Large intestine (tissue), 3 donors: ENCODE measurements around the gene PCSK1. TPM values are rescaled to one million over a fixed set of nuclear protein-coding genes. Genes with fewer than 3 reads are reported as not detected.

Experiments used
- DNase-seq, 2 donors: peaks; one replicate each; pipeline versions ENCODE4 v3.0.0 to v3.0.0-alpha.2; 2013
- H3K27ac ChIP-seq: one replicate; pipeline ENCODE4 v1.5.1; 2013; ENCODE audit warnings: low read length
- H3K27me3 ChIP-seq: 2 replicates; pipeline ENCODE4 v1.6.1; 2013; ENCODE audit warnings: low read length; ENCODE audit not compliant: control insufficient read depth, insufficient read depth
- H3K36me3 ChIP-seq: 2 replicates; pipeline ENCODE4 v1.6.1; 2013; ENCODE audit warnings: low read length; ENCODE audit not compliant: control insufficient read depth, insufficient read depth
- H3K4me1 ChIP-seq: one replicate; pipeline ENCODE4 v1.6.1; 2013; ENCODE audit warnings: low read length; ENCODE audit not compliant: control insufficient read depth, insufficient read depth
- H3K4me3 ChIP-seq: one replicate; pipeline ENCODE4 v1.5.1; 2013; ENCODE audit warnings: low read length
- H3K9me3 ChIP-seq: one replicate; pipeline ENCODE4 v1.6.1; 2013; ENCODE audit warnings: mild to moderate bottlenecking, low read depth, low read length, moderate library complexity; ENCODE audit not compliant: control insufficient read depth
- WGBS: methylation state at CpG from one replicate; pipeline ENCODE4 v1.1.5; 2013; ENCODE audit warnings: low lambda C conversion rate; ENCODE audit not compliant: insufficient coverage; 5-methylcytosine and 5-hydroxymethylcytosine counted together
- polyA plus RNA-seq: library from polyadenylated mRNA; unstranded; fragments of 120-200 nt; gene quantifications from one replicate; pipeline ENCODE4 v1.2.1, GENCODE V29; 2013

The PCSK1 gene
- polyA plus RNA-seq, 1 donor: 23.6 TPM

GRCh38 chr5:96431376-96432187, 1.5 kb downstream of the PCSK1 start:
- no peak overlapping the region for H3K4me3 ChIP-seq
- no peak overlapping the region for H3K27ac ChIP-seq
- no peaks in the 10 kb centered on the region for H3K36me3 ChIP-seq
- H3K27me3 ChIP-seq: peaks cover 45% of the 10 kb centered on the region
- DNase-seq: no peak
- peaks cover 3% of the 10 kb centered on the region for H3K9me3 ChIP-seq
- no peaks in the 10 kb centered on the region for H3K4me1 ChIP-seq
- WGBS: 5% methylated on average over 4 of the region's 29 CpGs

GRCh38 chr5:96427824-96428223, 5.2 kb downstream of the PCSK1 start:
- Histone ChIP-seq H3K27me3 (peaks cover 25% of the 10 kb centered on the region), H3K4me1 (no peaks in the 10 kb centered on the region), H3K4me3 (no peak overlapping the region), H3K36me3 (no peaks in the 10 kb centered on the region), H3K27ac (no peak overlapping the region), H3K9me3 (peaks cover 3% of the 10 kb centered on the region)
- DNase-seq: no peak
- 38% methylated on average over 4 of the region's 5 CpGs for WGBS

- Histone ChIP-seq H3K4me1 (no peaks in the 10 kb centered on the region), H3K9me3 (no peaks in the 10 kb centered on the region), H3K36me3 (no peaks in the 10 kb centered on the region), H3K27me3 (peaks cover 15% of the 10 kb centered on the region), H3K4me3 (no peak overlapping the region), H3K27ac (no peak overlapping the region)
- no peak for DNase-seq
Measured at GRCh38 chr5:96426831-96427230, 6.2 kb downstream of the PCSK1 start.

- Histone ChIP-seq H3K36me3 (no peaks in the 10 kb centered on the region), H3K9me3 (no peaks in the 10 kb centered on the region), H3K27ac (no peak overlapping the region), H3K4me3 (no peak overlapping the region), H3K4me1 (no peaks in the 10 kb centered on the region), H3K27me3 (peaks cover 4% of the 10 kb centered on the region)
- DNase-seq: no peak
Measured at GRCh38 chr5:96425443-96425842, 7.6 kb downstream of the PCSK1 start.

- no peaks in the 10 kb centered on the region for H3K36me3 ChIP-seq
- 93% methylated on average over 2 of the region's 3 CpGs for WGBS
- H3K4me3 ChIP-seq: no peak overlapping the region
- H3K9me3 ChIP-seq: no peaks in the 10 kb centered on the region
- H3K27ac ChIP-seq: no peak overlapping the region
- no peaks in the 10 kb centered on the region for H3K27me3 ChIP-seq
- no peak for DNase-seq
- no peaks in the 10 kb centered on the region for H3K4me1 ChIP-seq
Measured at GRCh38 chr5:96415897-96416296, 17.2 kb downstream of the PCSK1 start.

GRCh38 chr5:96412868-96413449, 20.1 kb downstream of the PCSK1 start:
- H3K27me3 ChIP-seq: no peaks in the 10 kb centered on the region
- H3K4me3 ChIP-seq: no peak overlapping the region
- DNase-seq: no peak
- no peaks in the 10 kb centered on the region for H3K4me1 ChIP-seq
- no peaks in the 10 kb centered on the region for H3K9me3 ChIP-seq
- no peaks in the 10 kb centered on the region for H3K36me3 ChIP-seq
- WGBS: 100% methylated on average over 2 of the region's 3 CpGs
- H3K27ac ChIP-seq: no peak overlapping the region

GRCh38 chr5:96410013-96410412, 23.0 kb downstream of the PCSK1 start:
- WGBS: no CpG with 5 or more reads among the region's 7 CpGs
- no peaks in the 10 kb centered on the region for H3K9me3 ChIP-seq
- DNase-seq: no peak
- H3K27me3 ChIP-seq: no peaks in the 10 kb centered on the region
- H3K36me3 ChIP-seq: no peaks in the 10 kb centered on the region
- H3K4me1 ChIP-seq: no peaks in the 10 kb centered on the region
- H3K27ac ChIP-seq: no peak overlapping the region
- H3K4me3 ChIP-seq: no peak overlapping the region

- H3K36me3 ChIP-seq: no peaks in the 10 kb centered on the region
- H3K4me1 ChIP-seq: no peaks in the 10 kb centered on the region
- no peak overlapping the region for H3K4me3 ChIP-seq
- H3K27ac ChIP-seq: no peak overlapping the region
- H3K9me3 ChIP-seq: no peaks in the 10 kb centered on the region
- DNase-seq: no peak
- H3K27me3 ChIP-seq: no peaks in the 10 kb centered on the region
- WGBS: 100% methylated on average over 2 of the region's 13 CpGs
Measured at GRCh38 chr5:96408841-96409538, 24.1 kb downstream of the PCSK1 start.

GRCh38 chr5:96408210-96408777, 24.8 kb downstream of the PCSK1 start:
- no peaks in the 10 kb centered on the region for H3K9me3 ChIP-seq
- H3K4me3 ChIP-seq: no peak overlapping the region
- H3K27me3 ChIP-seq: no peaks in the 10 kb centered on the region
- DNase-seq: no peak
- H3K4me1 ChIP-seq: no peaks in the 10 kb centered on the region
- H3K27ac ChIP-seq: no peak overlapping the region
- no peaks in the 10 kb centered on the region for H3K36me3 ChIP-seq
- 70% methylated on average over 2 of the region's 13 CpGs for WGBS

GRCh38 chr5:96407436-96407835, 25.6 kb downstream of the PCSK1 start:
- DNase-seq: no peak
- Histone ChIP-seq H3K27me3 (no peaks in the 10 kb centered on the region), H3K36me3 (no peaks in the 10 kb centered on the region), H3K27ac (no peak overlapping the region), H3K4me3 (no peak overlapping the region), H3K9me3 (no peaks in the 10 kb centered on the region), H3K4me1 (no peaks in the 10 kb centered on the region)
